ENCODE data around the gene LRRK1.

LRRK1 gene

DNA sequence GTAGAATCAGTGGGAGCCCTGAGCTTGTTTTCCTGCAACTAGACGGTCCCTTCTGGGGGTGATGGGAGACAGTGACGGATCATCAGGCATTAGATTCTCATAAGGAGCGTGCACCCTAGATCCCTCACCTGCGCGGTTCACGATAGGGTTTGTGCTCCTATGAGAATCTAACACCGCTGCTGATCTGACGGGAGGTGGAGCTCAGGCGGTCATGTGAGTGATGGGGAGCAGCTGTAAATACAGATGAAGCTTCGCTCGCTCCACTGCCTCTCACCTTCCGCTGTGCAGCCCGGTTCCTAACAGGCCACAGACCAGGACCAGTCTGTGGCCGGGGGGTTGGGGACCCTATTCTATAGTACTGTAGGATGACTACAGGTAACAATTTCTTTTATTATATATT, 178.0 kb downstream of the LRRK1 start:
- TF ChIP-seq, protein P1, sequence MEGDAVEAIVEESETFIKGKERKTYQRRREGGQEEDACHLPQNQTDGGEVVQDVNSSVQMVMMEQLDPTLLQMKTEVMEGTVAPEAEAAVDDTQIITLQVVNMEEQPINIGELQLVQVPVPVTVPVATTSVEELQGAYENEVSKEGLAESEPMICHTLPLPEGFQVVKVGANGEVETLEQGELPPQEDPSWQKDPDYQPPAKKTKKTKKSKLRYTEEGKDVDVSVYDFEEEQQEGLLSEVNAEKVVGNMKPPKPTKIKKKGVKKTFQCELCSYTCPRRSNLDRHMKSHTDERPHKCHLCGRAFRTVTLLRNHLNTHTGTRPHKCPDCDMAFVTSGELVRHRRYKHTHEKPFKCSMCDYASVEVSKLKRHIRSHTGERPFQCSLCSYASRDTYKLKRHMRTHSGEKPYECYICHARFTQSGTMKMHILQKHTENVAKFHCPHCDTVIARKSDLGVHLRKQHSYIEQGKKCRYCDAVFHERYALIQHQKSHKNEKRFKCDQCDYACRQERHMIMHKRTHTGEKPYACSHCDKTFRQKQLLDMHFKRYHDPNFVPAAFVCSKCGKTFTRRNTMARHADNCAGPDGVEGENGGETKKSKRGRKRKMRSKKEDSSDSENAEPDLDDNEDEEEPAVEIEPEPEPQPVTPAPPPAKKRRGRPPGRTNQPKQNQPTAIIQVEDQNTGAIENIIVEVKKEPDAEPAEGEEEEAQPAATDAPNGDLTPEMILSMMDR (conservative IDR thresholded peaks at IDR 0.05; ENCODE audit: low read depth, low read length): no peak
- no peak overlapping the region for H3K4me3 ChIP-seq (ENCODE audit: low read depth, low read length)
- DNase-seq (ENCODE audit: low read depth): no peak

DNA sequence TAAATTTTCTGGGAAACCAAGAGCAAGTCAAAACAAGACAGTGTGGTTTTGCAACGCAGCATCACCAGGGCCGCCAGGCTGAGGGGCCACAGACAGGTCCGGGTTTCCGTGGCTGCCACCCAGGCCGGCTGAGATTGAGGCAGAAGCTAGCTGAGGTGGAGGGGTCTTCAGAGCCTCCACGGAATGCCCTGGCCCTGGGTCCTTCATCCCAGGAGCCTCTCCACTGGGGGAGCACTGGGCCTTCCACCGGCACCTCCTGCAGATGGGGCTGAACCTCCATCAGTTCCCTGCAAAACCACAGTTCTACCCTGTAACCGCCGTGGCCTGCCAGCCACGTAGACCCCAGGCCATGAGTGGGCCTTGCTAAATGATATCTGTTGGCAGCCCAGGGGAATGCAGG, 180.0 kb downstream of the LRRK1 start:
- DNase-seq (ENCODE audit: low read depth): no peak
- TF ChIP-seq, protein P1 (conservative IDR thresholded peaks at IDR 0.05; ENCODE audit: low read depth, low read length): no peak

DNA sequence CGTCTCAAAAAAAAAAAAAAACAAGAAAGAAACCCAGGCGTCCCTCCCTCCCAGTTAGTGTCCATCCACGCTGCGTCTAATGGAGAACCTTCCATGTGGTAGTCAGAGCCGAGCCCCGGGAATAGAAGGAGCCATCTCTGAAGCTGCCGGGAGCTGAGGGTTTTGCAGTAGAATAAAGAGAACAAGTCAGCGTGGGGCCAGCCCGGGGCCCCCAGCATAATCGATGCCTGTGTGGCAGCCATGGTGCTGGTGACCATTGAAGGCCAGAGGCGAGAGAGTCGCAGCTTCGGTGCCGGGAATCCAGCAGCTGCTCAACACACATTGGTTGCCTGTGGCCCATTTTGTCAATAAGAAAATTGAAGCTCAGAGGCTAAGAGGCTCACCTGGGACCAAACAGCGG, 181.0 kb downstream of the LRRK1 start:
- TF ChIP-seq, protein P1 (conservative IDR thresholded peaks at IDR 0.05; ENCODE audit: low read depth, low read length): no peak
- no peak for DNase-seq (ENCODE audit: low read depth)
- H3K4me3 ChIP-seq (ENCODE audit: low read depth, low read length): no peak overlapping the region

More for the DNA sequence above, 180.0 kb downstream of the LRRK1 start:
- no peak overlapping the region for H3K4me3 ChIP-seq (ENCODE audit: low read depth, low read length)

DNA sequence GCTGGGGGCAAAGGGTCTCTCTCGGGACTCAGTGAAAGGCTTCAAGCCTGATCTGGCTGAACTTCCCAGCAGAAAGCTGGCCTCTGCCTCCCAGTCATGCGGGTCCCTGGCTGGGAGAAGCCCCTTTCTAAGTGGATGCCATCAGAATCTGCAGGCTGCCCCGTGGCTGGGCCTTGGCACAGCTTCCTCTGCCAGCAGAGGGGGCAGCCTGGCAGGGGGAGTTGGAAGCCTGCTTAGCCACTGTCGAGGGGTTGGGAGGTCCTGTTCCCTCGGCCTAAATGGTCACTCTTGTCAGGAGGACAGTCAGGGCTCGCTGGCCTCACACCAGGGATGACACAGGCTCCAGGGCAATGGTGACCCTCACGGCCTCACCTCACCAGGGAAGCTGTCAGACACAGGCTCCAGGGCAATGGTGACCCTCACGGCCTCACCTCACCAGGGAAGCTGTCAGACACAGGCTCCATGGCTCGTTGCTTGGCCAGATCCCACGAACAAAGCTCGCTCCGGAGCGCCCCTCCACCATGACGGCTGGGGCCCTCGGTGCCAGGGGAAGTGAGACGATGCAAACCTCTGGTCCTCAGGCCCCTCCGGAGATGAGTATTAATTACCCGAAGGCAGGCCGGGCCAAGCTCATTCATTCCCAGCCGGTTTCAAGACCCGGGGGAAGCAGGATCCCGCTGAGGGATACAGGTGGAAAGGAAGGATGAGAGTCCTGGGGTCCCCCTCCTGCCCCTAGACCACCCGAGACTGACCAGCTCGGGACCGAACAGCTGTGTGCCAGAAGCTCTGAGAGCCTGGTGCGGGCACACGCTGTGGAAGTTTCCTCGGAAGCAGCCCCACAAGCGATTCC, 181.7 kb downstream of the LRRK1 start:
- TF ChIP-seq, protein P1 (conservative IDR thresholded peaks at IDR 0.05; ENCODE audit: low read depth, low read length): peak; percentile 13
- DNase-seq (ENCODE audit: low read depth): no peak
- no peak overlapping the region for H3K4me3 ChIP-seq (ENCODE audit: low read depth, low read length)

- TF ChIP-seq, protein P1 (conservative IDR thresholded peaks at IDR 0.05; ENCODE audit: low read depth, low read length): no peak
- no peak for DNase-seq (ENCODE audit: low read depth)
- no peak overlapping the region for H3K4me3 ChIP-seq (ENCODE audit: low read depth, low read length)
These were observed 182.5 kb downstream of the LRRK1 start for GRCh38 chr15:101101676-101102075.

- DNase-seq (ENCODE audit: low read depth): no peak
- TF ChIP-seq, protein P1 (conservative IDR thresholded peaks at IDR 0.05; ENCODE audit: low read depth, low read length): no peak
- no peak overlapping the region for H3K4me3 ChIP-seq (ENCODE audit: low read depth, low read length)
These were observed 183.6 kb downstream of the LRRK1 start for GRCh38 chr15:101102746-101103145.

- H3K4me3 ChIP-seq (ENCODE audit: low read depth, low read length): no peak overlapping the region
- TF ChIP-seq, protein P1 (conservative IDR thresholded peaks at IDR 0.05; ENCODE audit: low read depth, low read length): no peak
- no peak for DNase-seq (ENCODE audit: low read depth)
These were observed 184.4 kb downstream of the LRRK1 start for GRCh38 chr15:101103598-101103997.
